ENCODE results near the gene MRPL21. TPM values are rescaled to one million over a fixed set of nuclear protein-coding genes. Genes with fewer than 3 reads are reported as not detected.

MRPL21 gene
- total RNA-seq, 1 donor from 2014 or later = 121 TPM

DNA sequence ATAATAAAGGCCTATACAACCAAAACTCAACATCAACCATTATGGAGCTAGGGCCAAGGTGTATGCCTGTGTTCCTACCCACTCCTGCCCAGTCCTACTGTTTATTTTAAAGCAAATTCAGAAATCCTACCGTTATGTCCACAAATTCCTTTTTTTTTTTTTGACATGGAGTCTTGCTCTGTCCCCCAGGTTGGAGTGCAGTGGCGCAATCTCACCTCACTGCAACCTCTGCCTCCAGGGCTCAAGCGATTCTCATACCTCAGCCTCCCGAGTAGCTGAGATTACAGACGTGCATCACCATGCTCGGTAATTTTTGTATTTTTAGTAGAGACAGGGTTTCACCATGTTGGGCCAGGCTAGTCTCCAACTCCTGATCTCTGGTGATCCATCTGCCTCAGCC lies 58.8 kb downstream of the MRPL21 start:
- DNase-seq (ENCODE audit: low spot score) = no peak
- intact Hi-C loops (cut with micrococcal nuclease) = loop anchor here (2.0 to 5.0 kb wide), 3 partner anchors 212 to 798 kb away; partner anchors contain the start of gene PPP6R3
- Mint-ChIP-seq H3K4me3 (peak overlapping the region; percentile 26), H3K4me1 (ENCODE audit: low read depth) (peaks cover 27% of the 10 kb centered on the region), H3K27ac (no peak overlapping the region), H3K36me3 (ENCODE audit: low read depth) (no peaks in the 10 kb centered on the region), H3K27me3 (ENCODE audit: insufficient read depth) (peaks cover 32% of the 10 kb centered on the region), H3K9me3 (no peaks in the 10 kb centered on the region)

DNA sequence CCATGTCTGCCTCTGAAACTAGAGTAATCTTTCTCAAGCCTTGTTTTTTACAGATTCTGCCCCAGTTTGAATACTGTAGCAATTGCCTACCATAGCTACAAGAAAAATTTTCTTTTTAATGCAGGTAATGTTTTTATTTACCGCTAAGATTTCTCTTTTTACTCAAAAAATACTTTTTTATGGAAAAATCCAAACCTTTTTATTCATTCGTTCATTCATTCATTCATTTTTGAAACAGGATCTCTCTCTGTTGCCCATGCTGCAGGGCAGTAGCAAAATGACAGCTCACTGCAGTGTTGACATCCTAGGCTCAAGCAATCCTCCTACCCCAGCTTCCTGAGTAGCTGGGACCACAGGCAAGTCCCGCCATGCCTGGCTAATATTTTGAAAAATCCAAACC lies 59.3 kb downstream of the MRPL21 start:
- Mint-ChIP-seq H3K36me3 (ENCODE audit: low read depth) (no peaks in the 10 kb centered on the region), H3K9me3 (no peaks in the 10 kb centered on the region), H3K4me1 (ENCODE audit: low read depth) (peaks cover 31% of the 10 kb centered on the region), H3K27me3 (ENCODE audit: insufficient read depth) (peaks cover 32% of the 10 kb centered on the region), H3K4me3 (peak overlapping the region; percentile 86), H3K27ac (no peak overlapping the region)
- DNase-seq (ENCODE audit: low spot score) = no peak
- intact Hi-C loops (cut with micrococcal nuclease) = loop anchor here (2.0 to 5.0 kb wide), 3 partner anchors 212 to 798 kb away; partner anchors contain the start of gene PPP6R3

DNA sequence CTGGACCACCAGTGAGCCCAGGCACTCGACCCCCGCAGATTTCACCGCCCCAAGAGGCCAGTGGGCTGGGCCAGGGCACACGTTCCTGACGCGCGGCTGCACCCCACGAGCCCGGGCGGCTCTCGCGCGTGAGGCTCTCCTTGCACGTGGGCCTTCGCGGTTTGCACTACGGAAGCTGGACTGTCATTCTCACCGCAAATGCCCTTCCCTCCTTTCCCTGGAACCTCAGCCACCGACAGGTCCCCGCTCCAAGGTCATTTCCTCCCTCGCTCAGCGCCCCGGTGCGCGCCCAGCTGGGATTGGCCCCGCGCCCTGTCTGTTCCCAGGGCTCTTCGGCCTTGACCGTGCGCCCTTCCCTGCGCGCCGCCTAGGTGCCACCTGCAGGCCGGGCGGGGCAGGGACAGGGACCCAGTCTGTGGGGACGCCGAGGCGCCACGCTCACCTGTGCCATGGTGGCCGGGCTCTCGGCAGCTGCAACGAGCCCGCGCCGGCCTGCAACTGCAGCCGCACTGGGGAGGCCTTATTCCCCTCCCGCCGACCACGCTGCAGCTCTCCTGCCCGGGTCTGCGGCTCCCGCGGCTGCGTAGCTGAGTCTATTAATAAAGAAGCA lies 59.8 kb downstream of the MRPL21 start:
- Mint-ChIP-seq H3K4me1 (ENCODE audit: low read depth) (peaks cover 37% of the 10 kb centered on the region), H3K36me3 (ENCODE audit: low read depth) (no peaks in the 10 kb centered on the region), H3K27me3 (ENCODE audit: insufficient read depth) (peaks cover 32% of the 10 kb centered on the region), H3K27ac (peak overlapping the region; percentile 71), H3K9me3 (no peaks in the 10 kb centered on the region), H3K4me3 (peak overlapping the region; percentile 86)
- peak; percentile 53 for DNase-seq (ENCODE audit: low spot score)
- intact Hi-C loops (cut with micrococcal nuclease) = loop anchor here (1.0 to 5.0 kb wide), 5 partner anchors 59 to 799 kb away; partner anchors contain the start of genes IGHMBP2, MRPL21, PPP6R3 and TPCN2

DNA sequence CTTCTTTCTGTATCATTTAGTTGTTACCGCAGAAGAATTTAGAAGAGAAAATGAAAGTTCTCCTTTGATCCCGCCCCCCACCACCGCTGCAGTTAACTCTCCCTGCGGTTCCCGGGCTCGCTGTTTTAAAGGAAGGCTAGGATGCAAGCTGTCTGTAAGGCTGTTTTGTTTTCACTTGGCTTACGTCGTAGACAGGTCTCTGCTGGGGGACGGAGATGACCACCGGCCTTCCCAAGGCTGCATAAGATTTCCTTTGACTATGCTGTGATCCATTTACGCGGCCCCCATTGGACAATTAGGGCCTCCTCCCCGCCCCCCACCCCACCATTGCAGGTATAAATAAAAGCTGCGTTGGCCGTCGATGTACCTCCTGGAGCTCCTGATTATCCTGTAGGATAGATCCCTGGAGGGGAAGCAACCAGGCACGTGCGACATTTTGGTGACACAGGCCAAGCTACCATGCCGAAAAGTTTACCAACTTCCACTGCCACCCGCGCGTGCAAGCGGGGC lies 60.5 kb downstream of the MRPL21 start:
- Mint-ChIP-seq H3K27ac (peak overlapping the region; percentile 53), H3K4me3 (peak overlapping the region; percentile 86), H3K4me1 (ENCODE audit: low read depth) (peaks cover 43% of the 10 kb centered on the region), H3K27me3 (ENCODE audit: insufficient read depth) (peaks cover 29% of the 10 kb centered on the region), H3K36me3 (ENCODE audit: low read depth) (no peaks in the 10 kb centered on the region), H3K9me3 (no peaks in the 10 kb centered on the region)
- intact Hi-C loops (cut with micrococcal nuclease) = loop anchor here (1.0 to 5.0 kb wide), 4 partner anchors 60 to 381 kb away; partner anchors contain the start of genes IGHMBP2, MRPL21, PPP6R3 and TPCN2
- DNase-seq (ENCODE audit: low spot score) = peak; percentile 42

DNA sequence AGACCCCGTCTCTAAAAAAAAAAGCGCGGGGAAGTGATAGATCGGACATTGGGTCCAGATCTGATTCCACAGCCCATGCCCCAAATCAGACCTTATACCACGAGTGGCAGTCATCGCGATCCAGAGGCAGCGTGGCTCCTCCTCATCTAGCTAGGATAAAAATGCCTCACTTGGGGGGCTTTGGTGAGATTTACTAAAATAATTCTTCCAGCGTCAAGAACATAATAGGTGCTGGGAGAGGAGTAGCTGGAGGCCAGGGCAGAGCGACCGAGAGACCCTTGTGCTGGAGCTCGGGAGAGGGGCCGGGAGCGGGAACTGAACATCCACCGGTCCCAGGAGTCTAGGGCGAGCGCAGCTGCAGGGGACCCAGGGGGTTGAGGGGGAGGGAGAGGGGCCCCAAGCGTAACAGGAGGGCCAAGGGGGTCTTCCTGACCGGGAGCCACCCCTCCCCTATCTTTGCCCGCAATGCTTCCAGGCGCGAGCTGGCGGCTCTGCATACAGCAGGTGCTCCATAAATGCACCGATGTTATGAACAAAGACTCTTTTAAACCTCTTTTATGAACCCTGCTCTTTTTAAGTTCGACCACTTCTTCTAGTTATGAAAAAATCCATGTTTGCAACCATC lies 61.1 kb downstream of the MRPL21 start:
- no peaks in the 10 kb centered on the region for H3K36me3 Mint-ChIP-seq (ENCODE audit: low read depth)
- H3K27me3 Mint-ChIP-seq (ENCODE audit: insufficient read depth) = peaks cover 24% of the 10 kb centered on the region
- H3K9me3 Mint-ChIP-seq = no peaks in the 10 kb centered on the region
- H3K4me3 Mint-ChIP-seq = peak overlapping the region; percentile 86
- peaks cover 49% of the 10 kb centered on the region for H3K4me1 Mint-ChIP-seq (ENCODE audit: low read depth)
- intact Hi-C loops (cut with micrococcal nuclease) = loop anchor here (1.0 to 5.0 kb wide), 4 partner anchors 61 to 380 kb away; partner anchors contain the start of genes IGHMBP2, MRPL21, PPP6R3 and TPCN2
- DNase-seq (ENCODE audit: low spot score) = no peak
- peak overlapping the region; percentile 53 for H3K27ac Mint-ChIP-seq

DNA sequence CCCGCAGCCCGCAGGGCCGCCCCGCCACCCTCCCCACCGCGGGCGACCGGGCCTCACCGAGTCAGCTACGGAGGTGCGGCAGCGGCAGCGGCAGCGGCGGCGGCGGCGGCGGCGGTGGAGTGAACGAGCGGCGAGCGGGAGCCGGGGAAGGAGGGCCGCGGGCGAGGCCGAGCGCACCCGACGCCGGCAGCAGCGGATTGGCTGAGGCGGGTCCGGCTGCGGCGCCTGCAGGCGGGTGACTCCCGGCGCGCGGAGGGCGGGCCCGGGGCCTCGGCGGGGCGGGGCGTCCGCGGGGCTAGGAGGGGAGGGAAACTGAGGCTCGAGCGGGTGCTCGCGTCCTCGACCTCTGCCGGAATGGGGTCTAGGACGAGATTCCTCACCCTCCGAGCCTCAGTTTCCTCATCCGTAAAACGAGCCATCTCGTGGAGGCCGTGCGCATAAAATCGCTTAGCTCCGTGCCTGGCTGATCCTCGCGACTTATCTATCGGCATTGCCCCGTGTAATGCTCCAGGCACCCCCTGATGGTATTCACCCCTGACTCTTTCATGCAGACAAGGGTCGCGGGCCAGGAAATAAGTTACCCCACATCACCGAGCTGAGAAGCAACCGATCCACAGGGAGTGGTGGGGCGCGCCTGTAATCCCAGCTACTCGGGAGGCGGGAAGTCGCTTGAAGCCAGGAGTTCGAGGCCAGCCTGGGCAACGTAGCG lies 61.8 kb downstream of the MRPL21 start, which contains the start of gene CPT1A:
TSS of gene CPT1A (minus strand) at position 199 of the 709 bp plus-strand sequence. CDS start 26,442 bp downstream, outside the sequence.
- H3K27ac Mint-ChIP-seq = peak within 1 kb of the TSS; percentile 53

More for the DNA sequence above, 61.8 kb downstream of the MRPL21 start, which contains the start of gene CPT1A:
- intact Hi-C loops (cut with micrococcal nuclease) = loop anchor here (5.0 kb wide), 2 partner anchors 210 to 380 kb away; partner anchors contain the start of gene PPP6R3
- H3K9me3 Mint-ChIP-seq = no peaks in the 10 kb centered on the region
- H3K36me3 Mint-ChIP-seq (ENCODE audit: low read depth) = no peaks in the 10 kb centered on the region
- DNase-seq (ENCODE audit: low spot score) = peak; percentile 65
- peak within 1 kb of the TSS; percentile 86 for H3K4me3 Mint-ChIP-seq
- H3K4me1 Mint-ChIP-seq (ENCODE audit: low read depth) = peaks cover 50% of the 10 kb centered on the region
- peaks cover 22% of the 10 kb centered on the region for H3K27me3 Mint-ChIP-seq (ENCODE audit: insufficient read depth)

Other genes with a start within 250 kb of the MRPL21 start
- 0.65 and 0.91 TPM in 2 replicates for gene GAL, start 219.3 kb downstream of the MRPL21 start, total RNA-seq
- gene TESMIN, start 152.3 kb downstream of the MRPL21 start, total RNA-seq = 1.0 and 2.1 TPM in 2 replicates
- gene CPT1A, start 61.9 kb downstream of the MRPL21 start, total RNA-seq = 22.0 and 22.6 TPM in 2 replicates
- 39.0 and 42.3 TPM in 2 replicates for gene IGHMBP2, start 59 bp upstream of the MRPL21 start, total RNA-seq
- gene MRGPRD, start 77.2 kb upstream of the MRPL21 start, total RNA-seq = not detected in 2 replicates
- gene MRGPRF, start 109.4 kb upstream of the MRPL21 start, total RNA-seq = not detected in 2 replicates
- gene TPCN2, start 145.1 kb upstream of the MRPL21 start, total RNA-seq = 17.4 and 19.2 TPM in 2 replicates

Data from activated T-helper 1 cell treated with anti-CD3 and anti-CD28 coated beads, Interleukin-12 subunit alpha, Interleukin-12 subunit beta, Interleukin-2, Interleukin-4 antibody, amounts not matched to agents 30 ng/mL and 10 ng/mL and 1 ng/mL, durations not matched to agents 14 hours and 24 hours and 36 hours (primary cell).